Thoracic aorta (tissue), 2 donors: ENCODE results near the gene SMARCAL1. TPM values are rescaled to one million over a fixed set of nuclear protein-coding genes. Genes with fewer than 3 reads are reported as not detected.

ENCODE experiments used
- ATAC-seq: fragments of 150-250 bp; one replicate; pipeline ENCODE4 v1.8.0; 2017; ENCODE audit warnings: low read depth; ENCODE audit not compliant: insufficient number of reproducible peaks, low FRiP score
- DNase-seq: peaks from one replicate; pipeline ENCODE4 v3.0.0-alpha.2; 2020; ENCODE audit warnings: low spot score
- H3K27ac ChIP-seq, 2 donors: fragments of 200-600 bp; sonication (generic); 1 replicate in 1 of 2; 2 replicates in 1 of 2; pipeline ENCODE4 v1.5.1; 2016; ENCODE audit warnings: mild to moderate bottlenecking in 2 of 2, moderate library complexity in 2 of 2
- H3K27me3 ChIP-seq: fragments of 200-600 bp; sonication (generic); replicated peaks from 2 replicates; pipeline ENCODE4 v1.6.0; 2016; ENCODE audit warnings: mild to moderate bottlenecking; ENCODE audit not compliant: insufficient read depth
- H3K36me3 ChIP-seq: fragments of 200-600 bp; sonication (generic); one replicate; pipeline ENCODE4 v1.5.1; 2016
- H3K4me1 ChIP-seq, 2 donors: fragments of 200-600 bp; sonication (generic); 1 replicate in 1 of 2; 2 replicates in 1 of 2; pipeline versions ENCODE4 v1.5.1 to v1.6.0; 2016; ENCODE audit warnings: low read depth in 2 of 2, mild to moderate bottlenecking in 1 of 2; ENCODE audit not compliant: control insufficient read depth in 1 of 2
- H3K4me3 ChIP-seq: fragments of 200-600 bp; sonication (generic); 2 replicates; pipeline ENCODE4 v1.5.1; 2016; ENCODE audit warnings: mild to moderate bottlenecking
- H3K9me3 ChIP-seq: fragments of 200-600 bp; sonication (generic); 2 replicates; pipeline ENCODE4 v1.5.1; 2016
- CTCF ChIP-seq: fragments of 200-600 bp; sonication (generic); IDR thresholded peaks from one replicate; pipeline ENCODE4 v1.5.1; 2019; ENCODE audit warnings: antibody characterized with exemption
- total RNA-seq, 2 donors: library from RNA; depleted of rRNA; stranded (reverse); fragments of >200 nt; gene quantifications; one replicate each; pipeline versions ENCODE4 v1.1.0 to v1.2.3, GENCODE V29; 2016

The SMARCAL1 gene
- total RNA-seq, 2 donors from 2014 or later = 22.1 to 28.4 TPM

- Histone ChIP-seq H3K36me3 (peaks cover 22% of the 10 kb centered on the region), H3K9me3 (no peaks in the 10 kb centered on the region), H3K27me3 (no peaks in the 10 kb centered on the region), H3K27ac (no peak overlapping the region), H3K4me1 (no peaks in the 10 kb centered on the region), H3K4me3 (no peak overlapping the region)
- ATAC-seq (no peak), DNase-seq (no peak)
- no peak for TF ChIP-seq CTCF
Observed at GRCh38 chr2:216477283-216478035, 65.2 kb downstream of the SMARCAL1 start.

GRCh38 chr2:216478151-216478550 is 65.9 kb downstream of the SMARCAL1 start:
- DNase-seq (no peak), ATAC-seq (no peak)
- Histone ChIP-seq H3K36me3 (peaks cover 22% of the 10 kb centered on the region), H3K4me1 (no peaks in the 10 kb centered on the region), H3K27ac (no peak overlapping the region), H3K9me3 (no peaks in the 10 kb centered on the region), H3K4me3 (no peak overlapping the region), H3K27me3 (no peaks in the 10 kb centered on the region)
- no peak for TF ChIP-seq CTCF

- H3K4me1 ChIP-seq = no peaks in the 10 kb centered on the region
- no peak for DNase-seq
- no peak overlapping the region for H3K4me3 ChIP-seq
- no peak for TF ChIP-seq CTCF
- H3K27me3 ChIP-seq = no peaks in the 10 kb centered on the region
- peaks cover 22% of the 10 kb centered on the region for H3K36me3 ChIP-seq
- ATAC-seq = no peak
- no peaks in the 10 kb centered on the region for H3K9me3 ChIP-seq
- H3K27ac ChIP-seq = no peak overlapping the region
Observed at GRCh38 chr2:216478791-216479190, 66.5 kb downstream of the SMARCAL1 start.

- ATAC-seq = no peak
- H3K27ac ChIP-seq = no peak overlapping the region
- DNase-seq = no peak
- no peaks in the 10 kb centered on the region for H3K9me3 ChIP-seq
- no peaks in the 10 kb centered on the region for H3K27me3 ChIP-seq
- no peaks in the 10 kb centered on the region for H3K4me1 ChIP-seq
- peaks cover 22% of the 10 kb centered on the region for H3K36me3 ChIP-seq
- H3K4me3 ChIP-seq = no peak overlapping the region
- TF ChIP-seq CTCF = no peak
Observed at GRCh38 chr2:216480221-216480620, 67.9 kb downstream of the SMARCAL1 start.

GRCh38 chr2:216482640-216483039 is 70.4 kb downstream of the SMARCAL1 start:
- no peaks in the 10 kb centered on the region for H3K9me3 ChIP-seq
- no peak for TF ChIP-seq CTCF
- H3K4me1 ChIP-seq = no peaks in the 10 kb centered on the region
- H3K36me3 ChIP-seq = peaks cover 13% of the 10 kb centered on the region
- H3K27me3 ChIP-seq = no peaks in the 10 kb centered on the region
- H3K4me3 ChIP-seq = no peak overlapping the region
- DNase-seq = no peak
- ATAC-seq = no peak
- H3K27ac ChIP-seq = no peak overlapping the region
